HepG2 (cell line): ENCODE measurements around the gene IL1RAP. TPM values are rescaled to one million over a fixed set of nuclear protein-coding genes. Genes with fewer than 3 reads are reported as not detected.

ENCODE experiments used
- ATAC-seq: fragments of 200-7000 bp; cut with Tn5 transposase; 3 replicates; pipeline ENCODE4 v1.9.1; 2020; ENCODE audit warnings: mild to moderate bottlenecking, moderate library complexity
- BruUV-seq: library from RNA; stranded (reverse); fragments of 400-500 nt; replicated peaks from 2 replicates; lab custom pipeline; 2021; lab: Mats Ljungman, UMichigan
- CTCF ChIA-PET: fragments of 300-600 bp; formaldehyde crosslinking; extraction: SDS; loops from one replicate; lab custom pipeline; 2021; ENCODE audit warnings: low total read pairs, inconsistent platforms, low intra/inter-chr PET ratio; lab: Yijun Ruan, JAX
- POLR2A ChIA-PET: fragments of 350-600 bp; sonication (Branson Sonifier 250); formaldehyde crosslinking; loops from one replicate; lab custom pipeline; 2020; ENCODE audit warnings: antibody characterized with exemption, inconsistent platforms; lab: Yijun Ruan, JAX
- DNase-seq: peaks from one replicate; pipeline ENCODE4 v3.0.0-alpha.2; 2015; ENCODE audit warnings: low spot score
- FAIRE-seq: peaks from 3 replicates; lab custom pipeline; 2011; peaks lifted over from hg19 to GRCh38; lab: Jason Lieb, UNC
- H2AFZ ChIP-seq: one replicate; pipeline ENCODE4 v1.6.1; 2011; ENCODE audit warnings: low read length, inconsistent platforms
- H3K27ac ChIP-seq: fragments of 300-600 bp; 3 replicates; pipeline ENCODE4 v1.8.0; 2011; ENCODE audit warnings: mixed run types, mild to moderate bottlenecking, mixed read lengths, low read length, inconsistent platforms; ENCODE audit not compliant: insufficient read depth; ENCODE audit errors: extremely low read length
- H3K27me3 ChIP-seq, 2 experiments: fragments of 200-600 bp in 1 of 2; 2 replicates in 1 of 2; 3 replicates in 1 of 2; pipeline versions ENCODE4 v1.6.0 to v1.8.0; 2011; ENCODE audit warnings: low read length in 2 of 2, mild to moderate bottlenecking in 2 of 2, moderate library complexity in 2 of 2, inconsistent platforms in 1 of 2; ENCODE audit not compliant: insufficient read depth in 2 of 2, control insufficient read depth in 1 of 2
- H3K36me3 ChIP-seq, 2 experiments: fragments of 200-600 bp in 1 of 2; replicated peaks in 1 of 2; 2 replicates in 1 of 2; 3 replicates in 1 of 2; pipeline versions ENCODE4 v1.5.1 to v1.8.0; 2011; ENCODE audit warnings: low read length in 2 of 2, inconsistent platforms in 1 of 2; ENCODE audit not compliant: insufficient read depth in 2 of 2, control insufficient read depth in 1 of 2
- H3K4me1 ChIP-seq: 2 replicates; pipeline ENCODE4 v1.5.1; 2012; ENCODE audit warnings: low read length, inconsistent platforms; ENCODE audit not compliant: insufficient read depth
- H3K4me2 ChIP-seq: 2 replicates; pipeline ENCODE4 v1.6.0; 2011; ENCODE audit warnings: low read depth, low read length, inconsistent platforms
- H3K4me3 ChIP-seq, 3 experiments: fragments of 200-600 bp in 1 of 3; sonication (generic), shearing (Covaris generic) in 1 of 3; replicated peaks in 1 of 3; 2 replicates each; pipeline ENCODE4 v1.5.1; 2011 to 2016; ENCODE audit warnings: low read length in 3 of 3, inconsistent platforms in 2 of 3, low read depth in 2 of 3, mild to moderate bottlenecking in 2 of 3, control low read depth in 1 of 3, mixed read lengths in 1 of 3; ENCODE audit not compliant: insufficient read depth in 1 of 3
- H3K79me2 ChIP-seq: one replicate; pipeline ENCODE4 v1.6.1; 2011; ENCODE audit warnings: low read length, inconsistent platforms; ENCODE audit not compliant: insufficient read depth
- H3K9ac ChIP-seq: 2 replicates; pipeline ENCODE4 v1.6.0; 2011; ENCODE audit warnings: mild to moderate bottlenecking, low read depth, low read length, inconsistent platforms; ENCODE audit not compliant: insufficient read depth
- H3K9me3 ChIP-seq: 2 replicates; pipeline ENCODE4 v1.5.1; 2012; ENCODE audit warnings: mild to moderate bottlenecking, low read length
- H4K20me1 ChIP-seq: 2 replicates; pipeline ENCODE4 v1.6.0; 2011; ENCODE audit warnings: inconsistent platforms, mild to moderate bottlenecking, low read length, moderate library complexity; ENCODE audit not compliant: insufficient read depth
- FOXK1 ChIP-seq: sonication (generic); formaldehyde crosslinking; IDR thresholded peaks from 2 replicates; pipeline ENCODE4 v1.4.0; 2020; ENCODE audit warnings: low read depth, missing genetic modification reagents, borderline replicate concordance
- FUBP1 ChIP-seq: sonication (generic); formaldehyde crosslinking; IDR thresholded peaks from 2 replicates; pipeline ENCODE4 v1.5.1; 2020; ENCODE audit warnings: missing genetic modification reagents, mild to moderate bottlenecking, borderline replicate concordance
- HHEX ChIP-seq: IDR thresholded peaks from 2 replicates; pipeline ENCODE4 v1.6.1; 2016; ENCODE audit warnings: control low read depth
- RAD21 ChIP-seq: fragments of 450-650 bp; formaldehyde crosslinking; IDR thresholded peaks from 2 replicates; pipeline ENCODE4 v1.5.0; 2020; ENCODE audit warnings: mild to moderate bottlenecking
- SIX1 ChIP-seq: sonication (generic); formaldehyde crosslinking; IDR thresholded peaks from 2 replicates; pipeline ENCODE4 v1.4.0; 2020; ENCODE audit warnings: missing genetic modification reagents, borderline replicate concordance
- ZBTB44 ChIP-seq: sonication (generic); formaldehyde crosslinking; IDR thresholded peaks from 2 replicates; pipeline ENCODE4 v1.4.0; 2020; ENCODE audit warnings: missing genetic modification reagents
- ZFP90 ChIP-seq: sonication (generic); formaldehyde crosslinking; IDR thresholded peaks from 2 replicates; pipeline ENCODE4 v1.8.0; 2022; ENCODE audit warnings: missing genetic modification reagents, mild to moderate bottlenecking, inconsistent platforms, borderline replicate concordance
- ZNF766 ChIP-seq: sonication (generic); formaldehyde crosslinking; IDR thresholded peaks from 2 replicates; pipeline ENCODE4 v1.5.0; 2020; ENCODE audit warnings: missing genetic modification reagents, borderline replicate concordance
- ZNF883 ChIP-seq: sonication (generic); formaldehyde crosslinking; IDR thresholded peaks from 2 replicates; pipeline ENCODE4 v1.5.1; 2020; ENCODE audit warnings: mild to moderate bottlenecking, missing genetic modification reagents; ENCODE audit errors: not compliant biosample characterization
- in situ Hi-C: cut with HindIII; loops from 2 replicates; pipeline ENCODE4 v1.10.0; 2017; ENCODE audit warnings: low pct_unique_long_range_greater_than_20kb; ENCODE audit not compliant: extremely low pct_ligation_motif_present
- intact Hi-C: fragments of 100-400 bp; cut with micrococcal nuclease; formaldehyde crosslinking; loops from one replicate; pipeline ENCODE4 v1.10.0; 2022; ENCODE audit not compliant: unreplicated experiment
- polyA plus RNA-seq, 8 experiments: library from polyadenylated mRNA; depleted of rRNA in 3 of 8; stranded (reverse) in 7 of 8; unstranded in 1 of 8; fragments of >200 nt; fragmentation: Illumina TruSeq in 4 of 8; extraction: Trizol in 4 of 8; gene quantifications; 2 replicates each; pipeline versions ENCODE4 v1.2.1 to v1.2.3, GENCODE V29; 2011 to 2016; ENCODE audit warnings: low read depth in 4 of 8, missing spikeins in 1 of 8, mixed read lengths in 1 of 8; ENCODE audit not compliant: insufficient read depth in 1 of 8
- total RNA-seq, 5 experiments: library from RNA; depleted of rRNA; stranded (reverse); fragments of >200 nt; fragmentation: Illumina TruSeq; extraction: Trizol; gene quantifications; 2 replicates each; pipeline ENCODE4 v1.2.3, GENCODE V29; 2016; ENCODE audit warnings: low read depth in 1 of 5

IL1RAP gene
- total and polyA plus RNA-seq, 2 of the 13 experiments (the other 11 are each of a cell fraction or from before 2014, with no cell fraction given) = 18.3 to 54.9 TPM

GRCh38 chr3:190495354-190495753 lies 18.5 kb upstream of the IL1RAP start:
- ATAC-seq = no peak
- DNase-seq = no peak
- ChIA-PET CTCF (no interaction called here), POLR2A (no interaction called here)
- Histone ChIP-seq H3K9ac (no peak overlapping the region), H3K4me1 (no peaks in the 10 kb centered on the region), H3K27ac (no peak overlapping the region), H3K27me3 (peaks cover 0 to 9% of the 10 kb centered on the region in 2 experiments; a peak in 2 of 5 replicates), H3K36me3 (no peaks in the 10 kb centered on the region), H2AFZ (no peak overlapping the region), H3K9me3 (no peaks in the 10 kb centered on the region), H3K79me2 (no peaks in the 10 kb centered on the region), H3K4me2 (no peak overlapping the region), H4K20me1 (no peaks in the 10 kb centered on the region), H3K4me3 (no peak overlapping the region)
- TF ChIP-seq FUBP1 (CRISPR knock-in tag) (no peak), ZBTB44 (CRISPR knock-in tag) (no peak), SIX1 (CRISPR knock-in tag) (no peak), ZNF883 (CRISPR knock-in tag) (no peak), FOXK1 (no peak), RAD21 (CRISPR knock-in tag) (no peak), HHEX (CRISPR knock-in tag) (no peak), ZFP90 (CRISPR knock-in tag) (no peak), ZNF766 (no peak)
- no peak for FAIRE-seq
- in situ Hi-C loops = no loop called here
- intact Hi-C loops = no loop called here
- BruUV-seq = no TSS peak
